OCI-LY3 (cell line): ENCODE results near the gene UPP1.

Experiments used
- H2AFZ ChIP-seq: fragments of 200-600, 300-600 bp; shearing (Covaris generic); 2 replicates; pipeline ENCODE4 v1.6.0; 2014; ENCODE audit warnings: antibody characterized with exemption, low read depth, low read length
- H3K27ac ChIP-seq: fragments of 200-600, 300-600 bp; sonication (generic); 2 replicates; pipeline ENCODE4 v1.5.1; 2014; ENCODE audit warnings: mild to moderate bottlenecking, low read length, moderate library complexity, mixed read lengths
- H3K27me3 ChIP-seq: fragments of 200-600, 300-600 bp; sonication (generic); 2 replicates; pipeline ENCODE4 v1.6.1; 2014; ENCODE audit warnings: low read depth, low read length, mixed read lengths
- H3K36me3 ChIP-seq: fragments of 200-600, 300-600 bp; sonication (generic); replicated peaks from 2 replicates; pipeline ENCODE3; 2014; ENCODE audit warnings: low read depth, low read length, mixed read lengths
- H3K4me1 ChIP-seq: fragments of 300-600, 200-600 bp; sonication (generic); 2 replicates; pipeline ENCODE4 v1.6.1; 2014; ENCODE audit warnings: low read length, mixed read lengths
- H3K4me2 ChIP-seq: fragments of 200-600, 300-600 bp; sonication (generic); 2 replicates; pipeline ENCODE4 v1.6.1; 2014; ENCODE audit warnings: low read length, mixed read lengths
- H3K4me3 ChIP-seq: fragments of 300-600, 200-600 bp; sonication (generic); 2 replicates; pipeline ENCODE4 v1.5.1; 2014; ENCODE audit warnings: antibody characterized with exemption, mild to moderate bottlenecking, low read length, moderate library complexity
- H3K79me2 ChIP-seq: fragments of 300-600, 200-600 bp; shearing (Covaris generic); 2 replicates; pipeline ENCODE4 v1.6.1; 2014; ENCODE audit warnings: mild to moderate bottlenecking, low read length, mixed read lengths
- H3K9ac ChIP-seq: fragments of 300-600, 200-600 bp; shearing (Covaris generic); 2 replicates; pipeline ENCODE4 v1.6.0; 2014; ENCODE audit warnings: mild to moderate bottlenecking, low read length, moderate library complexity
- H3K9me3 ChIP-seq: fragments of 200-600, 300-600 bp; shearing (Covaris generic); 2 replicates; pipeline ENCODE4 v1.6.1; 2014; ENCODE audit warnings: low read length, mixed read lengths; ENCODE audit not compliant: insufficient read depth
- H4K20me1 ChIP-seq: fragments of 200-600, 300-600 bp; sonication (generic); 2 replicates; pipeline ENCODE4 v1.6.1; 2016; ENCODE audit warnings: low read length, mixed read lengths; ENCODE audit not compliant: insufficient read depth
- EZH2phosphoT487 ChIP-seq: fragments of 200-600 bp; shearing (Covaris generic); IDR thresholded peaks from 2 replicates; pipeline ENCODE4 v1.6.1; 2018; ENCODE audit warnings: antibody characterized with exemption, mixed run types, low read depth
- TF ChIP-seq, protein P1 (sequence below): fragments of 200-600, 300-600 bp; sonication (generic); IDR thresholded peaks from 2 replicates; pipeline ENCODE4 v1.5.1; 2014; ENCODE audit warnings: antibody characterized with exemption, low read length, low read depth

Gene UPP1

DNA sequence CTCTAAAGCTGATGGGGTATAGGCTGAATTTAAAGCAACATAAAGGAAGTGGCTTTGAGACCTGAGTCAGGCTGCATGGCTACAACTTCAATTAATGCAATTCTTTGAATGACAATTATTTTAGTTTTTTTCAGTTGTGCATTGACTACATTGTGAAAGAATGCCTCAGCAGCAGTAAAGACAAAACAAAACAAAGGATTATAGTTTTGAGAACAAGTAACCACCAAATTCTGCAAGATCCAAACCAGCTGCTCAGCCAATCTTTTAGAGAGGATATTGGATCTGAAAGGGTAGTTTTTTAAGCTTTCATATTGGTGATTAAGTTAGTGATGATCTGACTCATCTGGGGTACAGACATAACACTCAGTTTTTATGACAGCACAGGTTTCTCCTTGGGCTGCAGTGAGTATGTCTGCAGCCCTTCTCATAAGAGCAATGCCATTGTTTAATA is 41.6 kb downstream of the UPP1 start:
- no peaks in the 10 kb centered on the region for H3K4me1 ChIP-seq
- no peaks in the 10 kb centered on the region for H3K36me3 ChIP-seq
- H3K27ac ChIP-seq, result no peak overlapping the region
- H3K9me3 ChIP-seq, result no peaks in the 10 kb centered on the region
- TF ChIP-seq, protein P1, sequence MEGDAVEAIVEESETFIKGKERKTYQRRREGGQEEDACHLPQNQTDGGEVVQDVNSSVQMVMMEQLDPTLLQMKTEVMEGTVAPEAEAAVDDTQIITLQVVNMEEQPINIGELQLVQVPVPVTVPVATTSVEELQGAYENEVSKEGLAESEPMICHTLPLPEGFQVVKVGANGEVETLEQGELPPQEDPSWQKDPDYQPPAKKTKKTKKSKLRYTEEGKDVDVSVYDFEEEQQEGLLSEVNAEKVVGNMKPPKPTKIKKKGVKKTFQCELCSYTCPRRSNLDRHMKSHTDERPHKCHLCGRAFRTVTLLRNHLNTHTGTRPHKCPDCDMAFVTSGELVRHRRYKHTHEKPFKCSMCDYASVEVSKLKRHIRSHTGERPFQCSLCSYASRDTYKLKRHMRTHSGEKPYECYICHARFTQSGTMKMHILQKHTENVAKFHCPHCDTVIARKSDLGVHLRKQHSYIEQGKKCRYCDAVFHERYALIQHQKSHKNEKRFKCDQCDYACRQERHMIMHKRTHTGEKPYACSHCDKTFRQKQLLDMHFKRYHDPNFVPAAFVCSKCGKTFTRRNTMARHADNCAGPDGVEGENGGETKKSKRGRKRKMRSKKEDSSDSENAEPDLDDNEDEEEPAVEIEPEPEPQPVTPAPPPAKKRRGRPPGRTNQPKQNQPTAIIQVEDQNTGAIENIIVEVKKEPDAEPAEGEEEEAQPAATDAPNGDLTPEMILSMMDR, result no peak
- no peak for TF ChIP-seq EZH2phosphoT487
- no peaks in the 10 kb centered on the region for H4K20me1 ChIP-seq
- H3K4me3 ChIP-seq, result no peak overlapping the region
- H3K27me3 ChIP-seq, result peaks cover 4% of the 10 kb centered on the region; the same call in 1 of the 2 replicates
- no peak overlapping the region for H3K4me2 ChIP-seq
- no peak overlapping the region for H3K9ac ChIP-seq
- no peak overlapping the region for H2AFZ ChIP-seq
- H3K79me2 ChIP-seq, result no peaks in the 10 kb centered on the region

DNA sequence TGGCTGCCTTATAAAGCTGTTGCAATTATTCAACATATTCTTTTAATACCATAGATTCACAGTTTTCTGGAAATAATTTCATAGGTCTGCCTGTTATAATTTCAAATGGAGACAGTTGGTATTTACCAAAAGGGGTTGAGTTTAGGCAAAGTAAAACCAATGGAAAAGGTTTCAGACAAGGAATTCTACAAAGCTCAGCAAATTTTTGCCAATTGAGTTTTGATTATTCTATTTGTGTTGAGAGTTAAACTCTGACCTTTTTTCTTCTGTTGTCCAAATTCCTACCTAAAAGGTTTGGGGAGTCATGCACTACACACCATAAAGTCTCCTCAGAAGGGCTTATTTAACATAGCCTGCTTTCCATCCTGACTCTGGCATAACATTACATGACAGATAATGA is 43.7 kb downstream of the UPP1 start:
- Histone ChIP-seq H3K4me3 (no peak overlapping the region), H3K9me3 (no peaks in the 10 kb centered on the region), H4K20me1 (no peaks in the 10 kb centered on the region), H3K4me2 (no peak overlapping the region), H3K9ac (no peak overlapping the region), H3K36me3 (no peaks in the 10 kb centered on the region), H3K79me2 (no peaks in the 10 kb centered on the region), H2AFZ (no peak overlapping the region), H3K27ac (no peak overlapping the region), H3K4me1 (no peaks in the 10 kb centered on the region), H3K27me3 (peaks cover 4% of the 10 kb centered on the region; the same call in 1 of the 2 replicates)
- TF ChIP-seq EZH2phosphoT487, result no peak
- TF ChIP-seq, protein P1, result no peak

DNA sequence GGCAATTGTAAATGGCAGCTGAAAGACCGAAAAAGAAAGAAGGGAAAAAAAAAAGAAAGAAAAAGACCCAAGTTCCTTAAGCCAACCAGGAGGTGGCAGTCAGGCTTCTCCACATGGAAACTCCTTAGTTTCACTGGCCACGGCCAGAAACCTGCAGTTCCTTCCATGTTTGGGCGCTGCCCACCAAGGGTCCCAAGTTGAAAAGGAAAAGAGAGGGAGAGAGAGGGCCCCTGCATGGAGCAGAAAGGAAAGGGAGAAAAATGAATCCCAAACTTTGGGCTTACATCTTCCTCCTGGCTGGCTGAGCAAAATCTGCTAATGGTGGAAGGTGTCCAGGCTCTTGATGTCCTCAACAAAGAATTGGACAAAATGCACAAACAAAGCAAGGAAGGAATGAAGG is 50.4 kb downstream of the UPP1 start:
- no peaks in the 10 kb centered on the region for H3K9me3 ChIP-seq
- H3K27ac ChIP-seq, result no peak overlapping the region
- TF ChIP-seq, protein P1, result no peak
- no peak for TF ChIP-seq EZH2phosphoT487
- no peaks in the 10 kb centered on the region for H3K4me1 ChIP-seq
- no peak overlapping the region for H3K4me2 ChIP-seq
- H3K27me3 ChIP-seq, result no peaks in the 10 kb centered on the region
- no peaks in the 10 kb centered on the region for H3K36me3 ChIP-seq
- H3K9ac ChIP-seq, result no peak overlapping the region
- H3K79me2 ChIP-seq, result no peaks in the 10 kb centered on the region
- H3K4me3 ChIP-seq, result no peak overlapping the region
- H2AFZ ChIP-seq, result no peak overlapping the region
- no peaks in the 10 kb centered on the region for H4K20me1 ChIP-seq

DNA sequence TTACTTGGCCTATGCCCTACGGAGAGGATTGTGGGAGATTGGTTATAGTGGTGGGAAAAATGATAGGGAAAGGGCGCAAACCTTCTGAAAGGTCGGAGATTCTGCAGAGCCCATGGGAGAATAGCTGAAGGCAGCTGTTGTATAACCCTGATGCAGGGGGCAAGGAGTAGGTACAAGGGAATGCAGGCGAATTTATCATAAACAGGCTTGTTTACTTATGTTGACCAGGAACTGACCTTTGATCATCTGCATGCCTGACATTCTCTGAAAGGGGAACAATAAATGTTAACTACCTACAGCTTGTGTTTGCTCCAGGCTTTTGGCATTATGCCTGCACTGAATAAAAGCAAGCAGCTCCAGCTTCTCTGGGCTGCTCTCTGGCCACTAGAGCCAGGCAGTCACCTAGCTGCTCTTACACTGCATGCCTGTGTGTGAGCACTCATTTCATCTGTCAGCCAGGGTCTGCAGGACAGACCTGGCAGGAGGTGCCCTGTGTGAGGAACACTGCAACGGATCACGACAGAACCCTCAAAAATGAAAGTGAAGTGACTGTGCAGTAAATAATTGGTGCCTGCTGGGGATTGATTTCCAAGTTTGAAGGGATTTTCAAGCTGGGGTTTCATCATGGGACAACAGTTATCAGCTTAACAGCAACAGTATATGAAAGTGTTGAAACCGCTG is 51.1 kb downstream of the UPP1 start:
- Histone ChIP-seq H3K4me3 (no peak overlapping the region), H2AFZ (no peak overlapping the region)

More for the DNA sequence above, 51.1 kb downstream of the UPP1 start:
- Histone ChIP-seq H3K4me1 (no peaks in the 10 kb centered on the region), H3K9me3 (no peaks in the 10 kb centered on the region), H3K9ac (no peak overlapping the region), H3K36me3 (no peaks in the 10 kb centered on the region), H4K20me1 (no peaks in the 10 kb centered on the region), H3K27me3 (no peaks in the 10 kb centered on the region), H3K4me2 (no peak overlapping the region), H3K79me2 (no peaks in the 10 kb centered on the region), H3K27ac (no peak overlapping the region)
- no peak for TF ChIP-seq EZH2phosphoT487
- TF ChIP-seq, protein P1, result no peak
